HepG2 (cell line): ENCODE measurements around the gene CDX2. TPM values are rescaled to one million over a fixed set of nuclear protein-coding genes. Genes with fewer than 3 reads are reported as not detected.
A peak's percentile ranks its signal among the peaks of the same experiment; 100 is the strongest.

Experiments
- ATAC-seq: fragments of 200-7000 bp; cut with Tn5 transposase; 3 replicates; pipeline ENCODE4 v1.9.1; 2020; ENCODE audit warnings: mild to moderate bottlenecking, moderate library complexity
- BruUV-seq: library from RNA; stranded (reverse); fragments of 400-500 nt; replicated peaks from 2 replicates; lab custom pipeline; 2021; lab: Mats Ljungman, UMichigan
- CTCF ChIA-PET: fragments of 300-600 bp; formaldehyde crosslinking; extraction: SDS; loops from one replicate; lab custom pipeline; 2021; ENCODE audit warnings: low total read pairs, inconsistent platforms, low intra/inter-chr PET ratio; lab: Yijun Ruan, JAX
- POLR2A ChIA-PET: fragments of 350-600 bp; sonication (Branson Sonifier 250); formaldehyde crosslinking; loops from one replicate; lab custom pipeline; 2020; ENCODE audit warnings: antibody characterized with exemption, inconsistent platforms; lab: Yijun Ruan, JAX
- DNase-seq: peaks from one replicate; pipeline ENCODE4 v3.0.0-alpha.2; 2015; ENCODE audit warnings: low spot score
- FAIRE-seq: peaks from 3 replicates; lab custom pipeline; 2011; peaks lifted over from hg19 to GRCh38; lab: Jason Lieb, UNC
- H2AFZ ChIP-seq: one replicate; pipeline ENCODE4 v1.6.1; 2011; ENCODE audit warnings: low read length, inconsistent platforms
- H3K27ac ChIP-seq: fragments of 300-600 bp; 3 replicates; pipeline ENCODE4 v1.8.0; 2011; ENCODE audit warnings: mixed run types, mild to moderate bottlenecking, mixed read lengths, low read length, inconsistent platforms; ENCODE audit not compliant: insufficient read depth; ENCODE audit errors: extremely low read length
- H3K27me3 ChIP-seq, 2 experiments: fragments of 200-600 bp in 1 of 2; 2 replicates in 1 of 2; 3 replicates in 1 of 2; pipeline versions ENCODE4 v1.6.0 to v1.8.0; 2011; ENCODE audit warnings: low read length in 2 of 2, mild to moderate bottlenecking in 2 of 2, moderate library complexity in 2 of 2, inconsistent platforms in 1 of 2; ENCODE audit not compliant: insufficient read depth in 2 of 2, control insufficient read depth in 1 of 2
- H3K36me3 ChIP-seq, 2 experiments: fragments of 200-600 bp in 1 of 2; replicated peaks in 1 of 2; 2 replicates in 1 of 2; 3 replicates in 1 of 2; pipeline versions ENCODE4 v1.5.1 to v1.8.0; 2011; ENCODE audit warnings: low read length in 2 of 2, inconsistent platforms in 1 of 2; ENCODE audit not compliant: insufficient read depth in 2 of 2, control insufficient read depth in 1 of 2
- H3K4me1 ChIP-seq: 2 replicates; pipeline ENCODE4 v1.5.1; 2012; ENCODE audit warnings: low read length, inconsistent platforms; ENCODE audit not compliant: insufficient read depth
- H3K4me2 ChIP-seq: 2 replicates; pipeline ENCODE4 v1.6.0; 2011; ENCODE audit warnings: low read depth, low read length, inconsistent platforms
- H3K4me3 ChIP-seq, 3 experiments: fragments of 200-600 bp in 1 of 3; sonication (generic), shearing (Covaris generic) in 1 of 3; replicated peaks in 1 of 3; 2 replicates each; pipeline ENCODE4 v1.5.1; 2011 to 2016; ENCODE audit warnings: low read length in 3 of 3, inconsistent platforms in 2 of 3, low read depth in 2 of 3, mild to moderate bottlenecking in 2 of 3, control low read depth in 1 of 3, mixed read lengths in 1 of 3; ENCODE audit not compliant: insufficient read depth in 1 of 3
- H3K79me2 ChIP-seq: one replicate; pipeline ENCODE4 v1.6.1; 2011; ENCODE audit warnings: low read length, inconsistent platforms; ENCODE audit not compliant: insufficient read depth
- H3K9ac ChIP-seq: 2 replicates; pipeline ENCODE4 v1.6.0; 2011; ENCODE audit warnings: mild to moderate bottlenecking, low read depth, low read length, inconsistent platforms; ENCODE audit not compliant: insufficient read depth
- H3K9me3 ChIP-seq: 2 replicates; pipeline ENCODE4 v1.5.1; 2012; ENCODE audit warnings: mild to moderate bottlenecking, low read length
- H4K20me1 ChIP-seq: 2 replicates; pipeline ENCODE4 v1.6.0; 2011; ENCODE audit warnings: inconsistent platforms, mild to moderate bottlenecking, low read length, moderate library complexity; ENCODE audit not compliant: insufficient read depth
- ATF7 ChIP-seq, 2 experiments: fragments of 450-650 bp in 1 of 2; sonication (generic) in 1 of 2; formaldehyde crosslinking in 1 of 2; IDR thresholded peaks; 2 replicates each; pipeline versions ENCODE4 v1.4.0 to v1.6.1; 2016 to 2020; ENCODE audit warnings: antibody characterized with exemption in 1 of 2, mild to moderate bottlenecking in 1 of 2, missing genetic modification reagents in 1 of 2
- GATAD1 ChIP-seq: IDR thresholded peaks from 2 replicates; pipeline ENCODE4 v1.6.1; 2016; ENCODE audit warnings: missing genetic modification reagents, missing compliant biosample characterization
- NRL ChIP-seq: sonication (generic); formaldehyde crosslinking; IDR thresholded peaks from 2 replicates; pipeline ENCODE4 v1.5.0; 2020; ENCODE audit warnings: missing genetic modification reagents, mild to moderate bottlenecking, moderate library complexity, borderline replicate concordance
- RAD51 ChIP-seq: fragments of 450-650 bp; IDR thresholded peaks from 2 replicates; pipeline ENCODE4 v1.6.1; 2016; ENCODE audit warnings: borderline replicate concordance
- RFX5 ChIP-seq: IDR thresholded peaks from 2 replicates; pipeline ENCODE4 v1.6.1; 2011; ENCODE audit warnings: low read depth, low read length, improper control_type of control experiment
- SNRNP70 ChIP-seq: fragments of 200-400 bp; formaldehyde crosslinking; IDR thresholded peaks from 2 replicates; pipeline ENCODE4 v1.6.1; 2017; ENCODE audit warnings: mild to moderate bottlenecking, low read depth, low read length, moderate library complexity
- SP2 ChIP-seq: sonication (generic); formaldehyde crosslinking; IDR thresholded peaks from 2 replicates; pipeline ENCODE4 v1.5.1; 2020; ENCODE audit warnings: mild to moderate bottlenecking, missing genetic modification reagents
- WIZ ChIP-seq: sonication (generic); formaldehyde crosslinking; IDR thresholded peaks from 2 replicates; pipeline ENCODE4 v1.5.1; 2020; ENCODE audit warnings: mild to moderate bottlenecking, missing genetic modification reagents
- ZNF235 ChIP-seq: sonication (generic); formaldehyde crosslinking; IDR thresholded peaks from 2 replicates; pipeline ENCODE4 v1.8.1; 2023; ENCODE audit warnings: mild to moderate bottlenecking, missing genetic modification reagents, borderline replicate concordance
- ZNF256 ChIP-seq: sonication (generic); formaldehyde crosslinking; conservative IDR thresholded peaks from 2 replicates; pipeline ENCODE4 v1.4.0; 2020; ENCODE audit warnings: missing genetic modification reagents
- ZNF3 ChIP-seq: IDR thresholded peaks from 2 replicates; pipeline ENCODE4 v1.7.0; 2017; ENCODE audit warnings: inconsistent platforms
- ZNF431 ChIP-seq: sonication (generic); formaldehyde crosslinking; IDR thresholded peaks from 2 replicates; pipeline ENCODE4 v1.9.0; 2022; ENCODE audit warnings: missing genetic modification reagents, low read depth, mild to moderate bottlenecking, borderline replicate concordance
- ZNF546 ChIP-seq: sonication (generic); formaldehyde crosslinking; conservative IDR thresholded peaks from 2 replicates; pipeline ENCODE4 v1.8.1; 2023; ENCODE audit warnings: mild to moderate bottlenecking, missing genetic modification reagents
- ZNF549 ChIP-seq: sonication (generic); formaldehyde crosslinking; IDR thresholded peaks from 2 replicates; pipeline ENCODE4 v1.5.0; 2020; ENCODE audit warnings: missing genetic modification reagents
- WGBS: methylation state at CpG from one replicate; pipeline ENCODE4 v1.1.6; 2017; ENCODE audit warnings: low lambda C conversion rate; 5-methylcytosine and 5-hydroxymethylcytosine counted together
- in situ Hi-C: cut with HindIII; loops from 2 replicates; pipeline ENCODE4 v1.10.0; 2017; ENCODE audit warnings: low pct_unique_long_range_greater_than_20kb; ENCODE audit not compliant: extremely low pct_ligation_motif_present
- intact Hi-C: fragments of 100-400 bp; cut with micrococcal nuclease; formaldehyde crosslinking; loops from one replicate; pipeline ENCODE4 v1.10.0; 2022; ENCODE audit not compliant: unreplicated experiment
- polyA plus RNA-seq, 8 experiments: library from polyadenylated mRNA; depleted of rRNA in 3 of 8; stranded (reverse) in 7 of 8; unstranded in 1 of 8; fragments of >200 nt; fragmentation: Illumina TruSeq in 4 of 8; extraction: Trizol in 4 of 8; gene quantifications; 2 replicates each; pipeline versions ENCODE4 v1.2.1 to v1.2.3, GENCODE V29; 2011 to 2016; ENCODE audit warnings: low read depth in 4 of 8, missing spikeins in 1 of 8, mixed read lengths in 1 of 8; ENCODE audit not compliant: insufficient read depth in 1 of 8
- total RNA-seq, 5 experiments: library from RNA; depleted of rRNA; stranded (reverse); fragments of >200 nt; fragmentation: Illumina TruSeq; extraction: Trizol; gene quantifications; 2 replicates each; pipeline ENCODE4 v1.2.3, GENCODE V29; 2016; ENCODE audit warnings: low read depth in 1 of 5
- TF ChIP-seq, protein P1 (sequence below): sonication (generic); formaldehyde crosslinking; IDR thresholded peaks from 2 replicates; pipeline ENCODE4 v1.8.1; 2023; ENCODE audit warnings: mild to moderate bottlenecking, inconsistent platforms, moderate library complexity, missing genetic modification reagents, borderline replicate concordance
- TF ChIP-seq, protein P2 (sequence below): sonication (generic); formaldehyde crosslinking; conservative IDR thresholded peaks from 2 replicates; pipeline ENCODE4 v1.8.0; 2022; ENCODE audit warnings: missing genetic modification reagents
- TF ChIP-seq, protein P3 (sequence below): sonication (generic); formaldehyde crosslinking; conservative IDR thresholded peaks from 2 replicates; pipeline ENCODE4 v1.4.0; 2020; ENCODE audit warnings: missing genetic modification reagents

The CDX2 gene
- total and polyA plus RNA-seq, 2 of the 13 experiments (the other 11 are each of a cell fraction or from before 2014, with no cell fraction given), result 0.04 TPM; not detected in 1

DNA sequence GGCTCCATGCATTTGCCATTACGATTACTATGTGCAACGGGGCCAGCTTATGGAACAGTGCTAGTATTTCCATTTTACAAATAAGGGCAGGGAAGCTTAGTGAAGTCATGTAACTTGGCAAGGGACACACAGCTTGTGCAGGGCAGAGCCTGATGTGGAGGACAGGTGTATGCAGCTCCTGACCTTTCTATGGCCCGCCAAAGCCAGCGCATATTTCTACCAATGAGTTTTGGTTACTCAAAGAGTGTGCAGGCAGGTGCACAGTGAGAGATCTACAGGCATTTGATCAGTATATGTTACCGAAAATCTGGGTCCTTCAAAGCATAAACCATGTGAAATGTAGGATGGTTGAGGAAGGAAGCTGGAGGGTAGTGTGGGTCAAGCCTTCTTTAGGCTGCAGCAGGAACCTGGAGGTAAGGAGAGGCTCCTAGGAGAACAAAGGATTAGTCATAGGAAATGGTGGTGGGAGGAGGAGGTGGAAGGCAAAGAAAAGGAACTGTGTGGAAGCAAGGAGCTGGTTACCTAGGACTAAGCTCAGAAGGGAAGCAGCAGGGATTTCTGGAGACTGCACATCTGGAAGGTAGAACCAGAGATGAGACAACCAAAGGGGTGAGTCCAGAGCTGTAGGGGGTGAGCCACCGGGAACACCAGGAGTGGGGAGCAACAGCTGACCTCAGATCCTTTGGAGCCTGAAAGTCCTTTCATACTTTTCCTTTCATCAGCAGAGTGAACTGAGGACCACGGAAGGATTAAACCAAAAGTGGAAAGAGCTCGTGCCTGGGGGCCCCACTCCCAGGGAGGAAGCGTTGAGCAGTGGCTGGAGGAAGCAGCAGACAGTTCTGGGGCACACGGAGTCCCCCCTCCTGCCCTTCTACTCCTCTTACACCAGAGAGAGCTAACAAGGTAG lies 53.6 kb downstream of the CDX2 start:
- CTCF ChIA-PET, result no interaction called here
- no TSS peak for BruUV-seq
- intact Hi-C loops (no loop called here), in situ Hi-C loops (no loop called here)
- no peaks in the 10 kb centered on the region for H3K9me3 ChIP-seq
- no peak overlapping the region for H2AFZ ChIP-seq
- no peaks in the 10 kb centered on the region for H3K79me2 ChIP-seq
- FAIRE-seq, result no peak
- no peaks in the 10 kb centered on the region for H4K20me1 ChIP-seq
- no peak overlapping the region for H3K9ac ChIP-seq
- no peak for DNase-seq
- H3K4me3 ChIP-seq, result no peak overlapping the region
- POLR2A ChIA-PET, result no interaction called here
- H3K4me2 ChIP-seq, result 0 out of 2 replicates have a peak overlapping the region, but pooled peaks have one; percentile 1
- H3K27me3 ChIP-seq, result peaks cover 1 to 30% of the 10 kb centered on the region in 2 experiments
- peaks cover 27% of the 10 kb centered on the region for H3K4me1 ChIP-seq
- no peak for ATAC-seq
- H3K36me3 ChIP-seq, result no peaks in the 10 kb centered on the region
- H3K27ac ChIP-seq, result no peak overlapping the region
- WGBS, result 33% methylated on average over 10 of the region's 10 CpGs
- TF ChIP-seq, protein P1, sequence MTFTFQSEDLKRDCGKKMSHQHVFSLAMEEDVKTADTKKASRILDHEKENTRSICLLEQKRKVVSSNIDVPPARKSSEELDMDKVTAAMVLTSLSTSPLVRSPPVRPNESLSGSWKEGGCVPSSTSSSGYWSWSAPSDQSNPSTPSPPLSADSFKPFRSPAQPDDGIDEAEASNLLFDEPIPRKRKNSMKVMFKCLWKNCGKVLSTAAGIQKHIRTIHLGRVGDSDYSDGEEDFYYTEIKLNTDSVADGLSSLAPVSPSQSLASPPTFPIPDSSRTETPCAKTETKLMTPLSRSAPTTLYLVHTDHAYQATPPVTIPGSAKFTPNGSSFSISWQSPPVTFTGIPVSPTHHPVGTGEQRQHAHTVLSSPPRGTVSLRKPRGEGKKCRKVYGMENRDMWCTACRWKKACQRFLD (CRISPR knock-in tag), result no peak
- no peak for TF ChIP-seq ZNF549
- TF ChIP-seq RFX5, result no peak
- TF ChIP-seq WIZ (CRISPR knock-in tag), result no peak
- TF ChIP-seq GATAD1 (CRISPR knock-in tag), result no peak
- TF ChIP-seq ZNF546, result no peak
- no peak for TF ChIP-seq SP2 (CRISPR knock-in tag)
- TF ChIP-seq ZNF431, result no peak
- TF ChIP-seq ZNF256 (CRISPR knock-in tag), result no peak
- TF ChIP-seq ATF7 (IDR thresholded peaks at IDR 0.05), result no peak
- TF ChIP-seq ATF7 (CRISPR knock-in tag; IDR thresholded peaks at IDR 0.05), result no peak
- TF ChIP-seq SNRNP70, result no peak
- TF ChIP-seq, protein P2, sequence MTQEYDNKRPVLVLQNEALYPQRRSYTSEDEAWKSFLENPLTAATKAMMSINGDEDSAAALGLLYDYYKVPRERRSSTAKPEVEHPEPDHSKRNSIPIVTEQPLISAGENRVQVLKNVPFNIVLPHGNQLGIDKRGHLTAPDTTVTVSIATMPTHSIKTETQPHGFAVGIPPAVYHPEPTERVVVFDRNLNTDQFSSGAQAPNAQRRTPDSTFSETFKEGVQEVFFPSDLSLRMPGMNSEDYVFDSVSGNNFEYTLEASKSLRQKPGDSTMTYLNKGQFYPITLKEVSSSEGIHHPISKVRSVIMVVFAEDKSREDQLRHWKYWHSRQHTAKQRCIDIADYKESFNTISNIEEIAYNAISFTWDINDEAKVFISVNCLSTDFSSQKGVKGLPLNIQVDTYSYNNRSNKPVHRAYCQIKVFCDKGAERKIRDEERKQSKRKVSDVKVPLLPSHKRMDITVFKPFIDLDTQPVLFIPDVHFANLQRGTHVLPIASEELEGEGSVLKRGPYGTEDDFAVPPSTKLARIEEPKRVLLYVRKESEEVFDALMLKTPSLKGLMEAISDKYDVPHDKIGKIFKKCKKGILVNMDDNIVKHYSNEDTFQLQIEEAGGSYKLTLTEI, result no peak
- no peak for TF ChIP-seq RAD51
- TF ChIP-seq, protein P3, sequence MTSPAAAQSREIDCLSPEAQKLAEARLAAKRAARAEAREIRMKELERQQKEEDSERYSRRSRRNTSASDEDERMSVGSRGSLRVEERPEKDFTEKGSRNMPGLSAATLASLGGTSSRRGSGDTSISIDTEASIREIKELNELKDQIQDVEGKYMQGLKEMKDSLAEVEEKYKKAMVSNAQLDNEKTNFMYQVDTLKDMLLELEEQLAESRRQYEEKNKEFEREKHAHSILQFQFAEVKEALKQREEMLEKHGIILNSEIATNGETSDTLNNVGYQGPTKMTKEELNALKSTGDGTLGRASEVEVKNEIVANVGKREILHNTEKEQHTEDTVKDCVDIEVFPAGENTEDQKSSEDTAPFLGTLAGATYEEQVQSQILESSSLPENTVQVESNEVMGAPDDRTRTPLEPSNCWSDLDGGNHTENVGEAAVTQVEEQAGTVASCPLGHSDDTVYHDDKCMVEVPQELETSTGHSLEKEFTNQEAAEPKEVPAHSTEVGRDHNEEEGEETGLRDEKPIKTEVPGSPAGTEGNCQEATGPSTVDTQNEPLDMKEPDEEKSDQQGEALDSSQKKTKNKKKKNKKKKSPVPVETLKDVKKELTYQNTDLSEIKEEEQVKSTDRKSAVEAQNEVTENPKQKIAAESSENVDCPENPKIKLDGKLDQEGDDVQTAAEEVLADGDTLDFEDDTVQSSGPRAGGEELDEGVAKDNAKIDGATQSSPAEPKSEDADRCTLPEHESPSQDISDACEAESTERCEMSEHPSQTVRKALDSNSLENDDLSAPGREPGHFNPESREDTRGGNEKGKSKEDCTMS (CRISPR knock-in tag), result no peak
- no peak for TF ChIP-seq ZNF3 (CRISPR knock-in tag)
- TF ChIP-seq ZNF235 (CRISPR knock-in tag), result no peak
- TF ChIP-seq NRL (CRISPR knock-in tag), result no peak
